DMS 273 treated with DMSO at 0.1 percent for 48 hours (cell line): Measurements from ENCODE around the gene SDF4.

Source experiments
- DNase-seq: peaks from one replicate; lab custom pipeline; 2025; lab: John Stamatoyannopoulos, UW

The SDF4 gene

DNA sequence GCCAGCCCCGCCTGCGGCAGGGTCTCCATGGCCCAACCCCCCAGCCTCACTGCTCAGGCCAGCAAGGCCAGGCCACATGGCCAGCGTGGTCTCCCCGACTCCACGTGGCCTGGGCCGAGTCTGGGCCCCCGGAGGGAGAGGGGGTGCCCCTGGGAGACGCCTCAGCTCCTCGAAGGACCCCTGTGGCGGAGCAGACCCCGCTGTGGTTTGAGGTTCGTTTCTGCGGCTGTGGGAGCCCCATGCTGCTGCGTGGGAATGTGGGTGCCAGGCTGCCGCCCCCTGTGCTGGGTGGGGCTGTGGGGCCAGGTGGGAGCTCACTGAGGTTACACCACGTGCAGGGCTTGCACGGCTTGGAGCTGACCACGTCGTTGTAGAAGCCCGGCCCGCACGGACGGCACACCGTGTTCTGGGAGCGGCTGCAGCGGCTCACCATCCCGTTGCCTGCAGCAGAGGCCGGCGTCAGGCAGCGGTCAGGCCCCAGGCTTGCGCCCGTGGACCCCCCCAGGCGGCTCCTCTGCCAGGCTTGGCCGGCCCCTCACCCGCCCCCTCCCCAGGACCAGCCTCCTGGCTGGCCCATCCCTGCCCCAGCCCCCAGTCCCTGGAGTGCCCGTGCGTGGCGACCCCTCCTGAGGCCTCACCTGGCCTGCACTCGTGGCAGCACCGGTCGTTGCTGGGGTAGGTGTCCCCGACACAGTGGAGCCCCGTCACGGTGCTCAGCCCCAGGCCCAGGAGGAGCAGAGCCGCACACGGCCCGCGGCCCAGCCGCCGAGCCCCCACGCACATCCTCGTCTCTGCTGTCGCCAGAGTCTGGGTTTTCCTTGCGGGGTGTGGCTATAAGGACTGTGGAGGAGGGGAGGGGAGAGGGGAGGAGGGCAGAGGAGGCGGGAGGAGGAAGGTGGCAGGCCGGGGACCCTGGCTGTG, 18.2 kb downstream of the SDF4 start, which contains the start of gene TNFRSF4:
Gene TNFRSF4 (minus strand): TSS at position 809 of the 921 bp plus-strand sequence. CDS start 26 bp downstream, at position 783.
- no peak for DNase-seq

DNA sequence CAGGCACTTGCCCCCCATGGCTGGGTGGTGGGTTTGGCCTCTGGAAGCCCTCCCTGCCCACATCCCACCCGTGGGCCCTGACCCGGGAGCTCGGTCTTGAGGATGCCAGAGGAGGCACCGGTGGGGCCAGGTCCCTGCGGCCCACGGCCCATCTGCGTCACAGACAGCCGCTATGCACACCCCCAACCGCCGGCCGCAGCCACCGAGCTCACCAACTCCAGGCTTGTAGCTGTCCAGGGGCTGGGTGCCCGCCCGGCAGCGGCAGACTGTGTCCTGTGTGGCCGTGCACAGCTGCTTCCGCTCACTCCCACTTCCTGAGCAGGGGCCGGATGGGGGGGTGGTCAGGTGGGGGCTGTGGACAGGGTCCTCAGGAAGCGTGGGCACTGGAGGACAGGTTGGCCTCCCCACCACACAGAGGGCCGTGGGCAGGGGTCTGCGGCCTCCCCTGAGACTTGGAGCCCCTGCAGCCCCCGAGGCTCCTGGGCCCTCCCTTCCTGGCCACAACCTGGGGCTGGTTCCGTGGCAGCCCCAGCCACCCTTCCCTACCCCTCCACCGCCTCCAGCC, 18.9 kb downstream of the SDF4 start:
- no peak for DNase-seq

DNA sequence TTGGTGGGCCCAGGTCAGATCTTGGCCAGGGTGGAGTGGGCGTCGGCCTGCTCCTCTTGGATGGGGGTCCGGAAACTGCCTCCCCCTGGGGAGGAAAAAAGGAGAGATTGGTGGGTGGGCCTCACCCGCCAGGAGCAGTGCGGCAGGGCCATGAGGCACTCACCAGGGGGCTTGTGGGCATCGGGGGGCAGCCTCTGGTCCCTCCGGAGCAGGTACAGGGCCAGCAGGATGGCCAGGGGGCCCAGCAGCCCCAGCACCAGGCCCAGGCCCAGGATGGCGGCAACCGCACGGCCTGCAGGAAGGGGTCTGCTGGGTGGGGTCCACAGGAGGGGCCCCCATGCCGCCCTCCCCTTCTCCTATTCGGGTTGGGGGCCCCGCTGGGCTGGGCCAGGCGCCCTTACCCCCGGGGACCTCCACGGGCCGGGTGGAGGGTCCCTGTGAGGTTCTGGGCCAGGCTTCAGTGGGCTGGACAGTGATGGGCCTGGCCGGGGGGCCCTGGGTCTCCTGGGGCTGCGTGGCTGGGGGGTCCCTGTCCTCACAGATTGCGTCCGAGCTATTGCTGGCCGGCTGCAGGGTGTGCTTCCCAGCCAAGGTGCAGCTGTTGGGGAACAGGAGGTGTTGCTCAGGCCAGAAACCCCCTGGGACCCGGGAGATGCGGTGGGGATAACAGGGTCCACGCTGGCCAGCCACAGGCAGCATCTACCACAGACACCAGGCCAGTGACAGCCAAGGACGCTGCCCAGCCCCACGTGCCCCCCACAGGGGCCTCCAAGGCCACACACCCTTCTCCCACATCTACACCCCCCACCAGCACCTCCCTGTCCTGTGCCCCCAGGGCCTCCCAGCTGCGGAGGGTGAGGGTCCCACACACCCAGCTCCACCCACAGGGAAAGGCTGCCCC, 20.0 kb downstream of the SDF4 start:
- no peak for DNase-seq

DNA sequence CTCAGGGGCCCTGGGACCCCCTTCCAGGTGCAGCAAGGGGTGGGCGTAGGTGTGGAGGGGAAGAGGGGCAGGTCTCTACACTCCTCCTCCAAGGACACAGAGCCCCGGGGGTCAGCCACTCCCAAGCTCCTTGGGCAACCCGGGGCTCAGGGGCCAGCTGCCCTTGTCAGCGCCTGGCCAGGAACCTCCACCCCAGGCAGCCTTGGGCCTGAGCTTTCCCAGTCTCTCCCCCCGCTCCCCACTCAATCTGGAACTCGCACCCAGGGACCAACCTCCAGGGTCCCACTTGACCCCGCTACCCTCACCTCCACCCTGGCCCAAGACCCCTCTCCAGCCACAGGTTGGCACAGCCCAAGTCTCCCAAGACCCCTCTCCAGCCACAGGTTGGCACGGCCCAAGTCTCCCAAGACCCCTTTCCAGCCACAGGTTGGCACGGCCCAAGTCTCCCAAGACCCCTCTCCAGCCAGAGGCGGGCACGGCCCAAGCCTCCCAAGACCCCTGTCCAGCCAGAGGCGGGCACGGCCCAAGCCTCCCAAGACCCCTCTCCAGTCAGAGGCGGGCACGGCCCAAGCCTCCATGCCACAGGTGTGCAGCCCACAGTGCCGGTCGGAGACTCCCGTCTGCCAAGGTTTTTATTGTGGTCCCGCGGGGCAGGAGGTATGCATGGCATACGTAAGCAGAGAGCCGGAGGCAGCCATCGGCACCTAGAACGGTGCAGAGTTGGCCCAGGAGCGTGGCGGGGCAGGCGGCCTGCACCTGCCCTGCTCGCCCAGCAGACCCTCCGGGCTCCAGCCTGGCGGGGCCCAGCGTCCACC, 20.9 kb downstream of the SDF4 start:
- no peak for DNase-seq

DNA sequence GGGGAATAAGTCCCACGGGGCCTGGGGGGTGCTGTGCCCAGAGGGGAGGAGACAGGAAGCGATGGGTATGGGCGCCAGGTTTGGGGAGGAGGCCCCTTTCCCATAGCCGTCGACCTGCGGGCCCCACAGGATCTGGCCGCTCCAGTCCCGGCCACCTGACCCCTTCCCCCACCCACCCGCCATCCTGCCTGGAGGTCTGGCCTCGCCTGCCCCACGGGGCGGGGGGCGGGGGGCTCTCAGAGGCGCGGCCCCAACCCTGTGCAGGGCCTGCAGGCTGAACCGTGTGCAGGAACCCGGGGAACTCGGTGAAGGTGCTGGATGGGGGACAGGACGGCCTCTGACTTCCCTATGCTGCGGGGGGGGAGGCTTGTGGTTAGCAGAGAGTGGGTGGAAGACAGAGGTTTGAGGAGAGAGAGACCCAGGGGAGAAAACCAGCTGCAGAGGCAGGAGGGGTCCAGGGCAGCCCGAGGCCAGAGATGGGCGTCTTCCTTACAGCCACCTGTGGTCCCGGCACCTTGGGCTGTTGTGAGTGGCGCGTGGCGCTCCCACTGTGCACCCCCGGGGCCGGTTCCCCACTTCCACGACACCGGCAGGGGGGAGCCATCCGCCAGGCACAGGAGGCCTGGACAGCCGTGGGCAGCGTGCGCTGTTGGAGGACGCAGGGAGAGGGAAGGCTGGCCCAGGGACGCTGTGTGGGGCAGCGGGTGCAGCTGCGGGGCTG, 22.9 kb downstream of the SDF4 start:
- no peak for DNase-seq

DNA sequence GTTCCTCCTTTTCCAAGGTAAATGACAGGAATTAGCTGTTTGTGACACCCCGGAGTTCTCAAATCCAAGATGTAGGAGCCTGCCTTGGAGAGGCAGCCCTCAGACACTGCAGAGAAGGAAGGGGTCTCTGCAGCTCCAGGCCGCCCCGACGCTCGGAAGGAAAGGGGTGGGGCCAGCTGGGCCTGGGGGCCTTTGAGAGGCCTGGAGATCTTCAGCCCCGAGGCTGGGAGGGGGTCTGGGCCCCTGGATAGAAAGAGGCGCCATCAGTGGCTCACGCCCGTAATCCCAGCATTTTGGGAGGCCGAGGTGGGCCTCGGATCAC, 24.3 kb downstream of the SDF4 start:
- no peak for DNase-seq

DNA sequence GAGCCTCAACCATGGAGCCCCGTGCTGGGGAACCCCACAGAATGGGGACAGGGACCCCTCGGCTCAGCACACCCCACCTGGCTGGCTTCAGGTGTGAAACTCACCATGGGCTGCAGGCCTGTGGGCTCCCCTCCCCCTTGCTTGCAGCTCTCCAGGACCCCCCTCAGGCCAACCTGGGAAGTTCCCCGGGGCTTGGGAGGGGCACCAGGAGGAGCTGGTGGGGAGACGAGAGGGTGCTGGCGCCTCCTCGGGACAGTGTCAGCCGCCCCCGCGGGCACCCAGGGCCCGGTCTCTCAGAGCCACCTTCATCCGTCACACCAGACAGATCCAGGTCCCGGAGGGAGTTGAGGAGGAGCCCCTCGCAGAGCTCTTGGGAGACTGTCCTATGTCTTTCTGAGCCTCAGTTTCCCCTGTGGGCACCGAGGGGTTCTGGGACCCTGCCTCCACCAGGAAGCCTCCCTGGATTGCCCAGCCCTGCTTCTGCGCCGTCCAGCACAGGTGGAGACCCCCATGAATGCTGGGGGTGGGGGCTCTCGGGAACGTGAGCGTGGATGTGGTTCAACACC, 24.8 kb downstream of the SDF4 start:
- DNase-seq: no peak

DNA sequence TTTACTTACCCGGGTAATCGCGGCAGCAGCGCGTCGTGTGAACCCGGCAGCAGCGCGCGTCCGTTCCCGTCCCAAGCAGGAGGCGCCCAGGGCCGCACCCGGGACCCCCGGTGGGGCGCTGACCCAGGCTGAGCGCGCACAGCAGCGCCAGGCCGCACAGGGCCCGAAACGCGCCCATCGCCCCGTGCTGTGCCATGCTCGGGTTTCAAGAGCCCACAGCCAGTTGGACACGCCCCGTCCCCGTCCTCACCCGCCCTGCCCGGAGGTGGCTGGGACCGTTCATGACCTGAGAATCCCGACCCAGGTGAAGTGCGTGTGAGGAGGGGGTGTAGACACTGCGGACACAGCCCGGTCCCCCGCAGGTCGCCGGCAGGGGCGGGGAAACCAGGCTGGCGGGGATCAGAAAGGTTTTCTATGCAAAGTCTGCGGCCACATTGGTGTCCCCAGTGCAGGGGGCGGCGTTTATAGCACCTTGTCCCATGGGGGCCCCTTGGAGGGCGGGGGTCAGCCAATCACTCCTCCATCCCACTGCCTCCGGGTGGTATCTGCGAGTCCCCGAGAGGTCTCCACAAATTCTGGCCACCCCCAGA, 25.3 kb downstream of the SDF4 start, which contains the start of gene TNFRSF18:
Gene TNFRSF18 (minus strand): TSS at position 217 of the 590 bp plus-strand sequence. CDS start 21 bp downstream, at position 196.
- DNase-seq: no peak

DNA sequence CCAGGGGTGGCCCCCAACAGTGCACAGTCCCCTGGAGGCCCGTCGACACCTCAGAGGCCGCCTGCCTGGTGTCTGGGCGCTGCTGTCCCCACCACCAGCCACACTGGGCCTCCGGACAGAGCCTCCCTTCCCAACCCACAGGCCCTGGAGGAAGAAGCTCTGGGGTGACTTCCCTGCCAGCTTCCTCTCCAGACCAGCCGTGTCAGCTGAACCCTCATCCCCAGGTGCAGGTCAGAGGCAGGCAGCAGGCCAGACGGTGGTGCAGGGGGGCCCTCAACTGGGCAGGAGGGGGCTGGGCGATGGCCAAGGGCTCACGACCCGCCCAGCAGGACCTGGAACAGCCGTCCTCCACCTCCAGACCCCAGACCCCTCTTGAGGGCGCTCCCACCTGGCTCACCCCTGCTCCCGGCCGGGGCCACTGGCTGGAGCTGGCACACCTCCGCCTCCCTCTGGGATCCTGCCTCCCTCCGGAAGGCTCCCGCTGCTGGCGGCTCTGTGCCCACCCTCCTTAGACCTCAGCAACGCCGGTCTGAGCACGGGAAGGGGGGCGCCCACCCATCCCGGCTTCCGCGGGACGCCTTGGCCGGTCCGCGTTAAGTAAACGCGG, 25.9 kb downstream of the SDF4 start:
- DNase-seq: no peak

DNA sequence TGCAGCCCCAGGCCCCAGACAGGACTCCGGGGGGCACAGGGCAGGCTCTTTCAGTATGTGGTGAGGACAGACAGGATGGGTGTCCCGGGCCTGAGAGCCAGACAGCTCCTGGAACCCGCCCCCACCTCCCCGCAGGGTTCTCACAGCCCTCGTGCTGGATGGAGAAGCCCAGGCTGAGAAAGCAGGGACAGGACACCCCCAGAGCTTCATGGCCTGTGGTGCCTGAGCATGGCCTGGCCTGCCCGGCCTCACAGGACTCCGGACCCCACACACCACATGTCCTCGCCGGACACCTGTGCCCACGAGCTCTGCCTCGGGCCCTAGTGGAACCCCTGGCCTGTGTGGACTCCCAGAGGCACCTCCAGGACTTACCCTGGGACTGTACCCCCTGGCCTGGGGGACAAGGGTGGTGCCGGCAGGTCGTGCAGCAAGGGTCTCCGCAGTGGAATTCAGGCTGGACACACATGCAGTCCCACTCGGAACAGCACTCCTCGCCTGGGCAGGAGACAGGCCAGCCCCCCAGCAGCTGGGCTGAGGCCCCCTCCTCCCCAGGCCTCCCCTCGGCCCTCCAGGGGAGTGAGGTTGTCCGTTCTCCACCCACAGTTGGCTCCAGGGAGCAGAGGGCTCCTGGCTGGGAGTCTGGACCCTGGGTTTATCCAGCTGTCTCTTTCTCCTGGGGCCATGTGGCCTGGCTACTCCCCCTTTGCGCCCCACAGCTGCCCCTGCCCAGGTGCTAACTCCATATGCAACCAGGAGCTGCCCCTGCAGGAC, 26.6 kb downstream of the SDF4 start:
- DNase-seq: no peak

DNA sequence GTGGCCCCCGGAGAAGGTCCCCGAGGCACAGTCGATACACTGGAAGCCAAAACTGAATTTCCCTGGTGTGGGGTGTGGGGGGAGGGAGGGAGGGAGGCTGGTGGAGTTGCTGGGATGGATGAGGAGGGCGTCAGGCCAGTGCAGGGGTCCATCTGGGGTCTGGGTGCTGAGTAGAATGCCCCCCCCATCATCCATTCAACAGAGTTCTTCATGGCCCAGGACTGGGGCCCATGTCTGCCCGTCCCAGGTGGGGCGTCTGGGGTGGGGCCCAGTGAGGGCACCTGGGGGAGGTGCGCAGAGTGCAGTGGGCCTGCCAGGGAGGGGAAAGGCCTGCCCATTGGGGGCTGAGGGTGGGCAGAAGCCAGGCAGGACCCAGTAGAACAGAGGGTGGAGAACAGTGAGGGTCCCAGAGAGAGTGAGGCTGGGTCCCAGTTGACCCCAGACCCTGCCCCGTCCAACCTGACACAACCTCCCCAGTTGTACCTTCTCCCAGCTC, 27.3 kb downstream of the SDF4 start:
- DNase-seq: no peak

DNA sequence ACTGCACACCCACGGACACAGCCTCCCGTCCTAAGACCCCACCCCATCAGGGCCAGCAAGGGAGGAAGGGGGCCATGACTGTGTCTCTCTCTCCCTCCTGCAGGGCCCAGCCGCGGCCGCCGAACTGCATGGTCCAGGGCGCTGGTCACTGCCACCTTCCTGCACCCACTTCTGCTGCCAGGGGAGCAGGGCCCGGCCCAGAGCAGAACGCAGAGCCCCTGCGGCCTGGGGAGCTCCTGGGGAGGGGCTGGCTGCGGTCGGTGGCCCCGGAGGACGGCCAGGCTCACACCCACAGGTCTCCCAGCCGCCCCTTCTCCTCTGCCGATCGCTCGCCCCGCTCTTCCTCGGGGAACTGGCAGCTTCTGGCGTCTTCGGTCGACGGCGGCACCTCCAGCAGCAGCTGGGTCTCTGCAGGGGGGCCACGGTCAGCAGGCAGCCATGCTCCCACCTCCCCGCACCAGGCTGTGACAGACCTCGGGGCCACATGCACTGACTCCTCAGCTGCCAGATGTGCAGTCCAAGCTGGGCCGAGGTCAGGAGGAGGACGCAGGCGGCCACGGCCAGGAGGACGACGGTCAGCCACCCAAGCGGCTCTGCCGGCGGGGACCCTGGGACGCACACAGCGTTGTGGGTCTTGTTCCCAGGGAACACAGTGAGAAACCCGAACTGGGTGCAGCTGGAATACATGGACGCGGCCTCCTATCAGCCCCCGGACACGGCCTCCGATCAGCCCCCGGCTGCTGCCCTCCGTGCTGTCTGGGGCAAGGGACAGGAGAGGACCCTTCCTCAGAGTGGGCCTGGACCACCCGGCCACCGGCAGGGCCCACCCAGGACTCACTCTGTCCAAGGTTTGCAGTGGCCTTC, 28.0 kb downstream of the SDF4 start:
- DNase-seq: no peak

DNA sequence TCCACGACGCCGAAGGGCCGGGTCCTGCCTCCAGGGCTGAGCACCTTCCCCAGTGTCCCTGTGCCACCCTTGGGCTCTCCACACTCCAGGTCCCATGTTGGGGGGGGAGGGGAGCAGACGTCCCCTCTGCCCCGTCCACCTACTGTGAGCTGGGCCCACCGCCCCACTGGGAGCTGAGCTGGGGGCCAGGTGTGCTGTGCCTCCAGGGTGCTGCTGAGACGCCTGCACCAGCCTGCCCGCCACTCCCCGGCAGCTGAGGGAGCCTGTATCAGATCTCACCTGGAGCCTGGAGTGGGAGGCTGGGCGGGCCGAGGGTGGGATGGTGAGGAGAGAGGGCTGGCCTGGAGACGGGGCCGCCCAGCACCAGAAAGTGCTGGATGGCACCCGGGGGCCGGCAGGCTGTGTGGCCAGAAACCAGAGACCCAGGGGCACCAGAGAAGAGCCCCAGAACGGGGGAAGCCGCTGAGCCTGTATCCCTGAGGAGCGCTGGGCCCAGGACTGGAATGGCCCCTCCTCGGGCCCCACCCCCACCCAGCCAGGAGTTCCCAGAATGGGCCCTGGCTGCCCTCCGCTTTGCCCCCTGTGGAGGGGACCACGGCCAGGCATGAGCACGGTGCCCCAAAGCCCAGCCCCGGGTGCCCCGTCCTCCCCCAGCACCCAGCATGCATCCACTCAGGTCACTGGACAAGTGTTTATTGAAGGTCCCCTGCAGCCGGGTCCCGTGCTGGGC, 28.8 kb downstream of the SDF4 start:
- DNase-seq: no peak

DNA sequence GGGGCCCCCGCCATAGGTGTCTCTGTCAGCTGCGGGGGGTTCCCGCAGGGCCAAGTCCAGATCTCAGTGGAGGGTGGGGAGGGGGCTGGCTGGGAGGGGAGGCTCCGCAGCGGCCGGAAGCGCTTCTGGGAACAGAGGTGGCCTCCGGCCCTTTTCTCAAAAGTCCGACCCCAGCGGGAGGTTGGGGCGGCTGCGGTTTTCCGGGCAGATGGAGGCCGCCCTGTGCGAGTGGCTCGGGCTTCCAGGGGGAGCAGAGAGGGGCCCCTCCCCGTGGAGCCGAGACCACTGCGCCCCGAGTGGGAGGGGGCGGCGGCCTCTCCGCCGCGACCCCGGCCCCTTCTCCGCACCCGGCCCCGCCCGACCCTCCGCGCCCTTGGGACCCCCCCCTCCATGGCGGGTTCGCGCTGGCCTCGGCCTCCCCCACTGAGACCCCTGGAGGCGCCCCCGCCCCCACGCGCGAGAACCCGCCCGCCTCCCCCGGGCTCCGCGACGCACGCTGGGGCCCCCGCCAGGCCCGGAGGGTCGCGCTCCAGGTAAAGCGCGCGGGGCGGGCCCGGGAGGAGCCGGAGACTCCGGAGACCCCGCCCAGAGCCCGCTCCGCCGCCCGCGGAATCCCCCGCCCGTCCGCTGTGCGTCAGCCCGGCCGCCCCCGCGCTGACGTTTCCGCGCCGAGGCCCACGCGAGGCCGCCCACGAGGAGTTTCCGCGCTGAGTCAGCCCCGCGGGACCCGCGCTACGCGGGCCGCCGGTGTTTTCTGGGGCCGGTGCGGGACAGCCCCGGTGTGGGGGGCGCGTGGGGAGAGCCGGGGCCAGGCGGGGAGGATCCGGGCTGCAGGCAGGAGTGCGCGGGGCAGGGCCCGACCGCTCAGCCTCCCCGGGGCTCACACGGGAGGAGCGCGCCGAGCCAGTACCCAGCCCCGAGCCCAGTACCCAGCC, 30.7 kb downstream of the SDF4 start:
- no peak for DNase-seq

DNA sequence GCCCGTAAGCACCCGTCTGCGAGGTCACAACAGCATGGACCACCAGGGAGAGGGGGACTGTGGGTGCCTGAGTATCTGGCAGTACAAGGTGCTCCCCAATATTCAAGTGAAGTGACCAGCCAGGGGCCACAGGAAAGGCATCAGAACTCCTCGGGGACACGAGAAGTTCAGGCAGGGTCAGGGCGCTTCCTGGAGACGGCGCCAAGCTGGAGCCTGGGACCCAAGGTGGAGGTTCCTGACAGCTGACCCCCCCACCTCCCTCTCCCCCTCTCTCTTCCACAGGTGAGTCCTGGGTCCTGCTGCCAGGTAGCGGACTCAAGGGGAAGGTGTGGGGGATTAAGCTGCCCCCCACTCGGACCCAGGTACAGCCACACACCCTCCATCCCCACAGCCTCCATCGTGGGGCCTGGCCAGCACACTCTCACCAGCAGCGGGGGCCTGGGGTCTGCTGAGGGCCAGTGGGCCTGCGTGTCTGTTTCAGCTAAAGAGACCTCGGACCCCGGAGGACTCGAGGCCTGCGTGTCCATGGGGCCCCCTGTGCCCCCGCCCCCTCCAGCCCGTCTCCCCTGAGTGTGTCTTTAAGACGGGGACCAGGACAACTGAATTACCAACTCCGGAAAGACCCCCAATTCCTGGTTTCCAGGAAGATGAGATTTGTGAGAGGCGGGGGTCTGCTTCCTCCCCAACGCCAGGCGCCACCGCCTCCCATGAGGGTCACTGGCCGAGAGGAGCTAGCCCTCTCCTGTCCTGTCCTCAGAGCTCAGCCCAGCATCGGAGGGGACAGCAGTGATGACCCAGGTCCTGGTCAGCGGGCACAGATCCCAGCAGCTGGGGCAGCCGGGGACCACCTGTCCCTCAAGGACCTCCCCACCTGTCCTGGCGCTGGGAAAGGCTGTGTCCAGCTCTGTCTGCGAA, 31.6 kb downstream of the SDF4 start:
- no peak for DNase-seq
